ENCODE results near the gene ISYNA1.

Gene ISYNA1

GRCh38 chr19:18435178-18435841 is 2.6 kb downstream of the ISYNA1 start:
- in situ Hi-C loops (cut with MboI; ENCODE audit: low pct_unique_long_range_greater_than_20kb, low sequenced_read_pairs): no loop called here

GRCh38 chr19:18434411-18435175 is 3.3 kb downstream of the ISYNA1 start:
- in situ Hi-C loops (cut with MboI; ENCODE audit: low pct_unique_long_range_greater_than_20kb, low sequenced_read_pairs): no loop called here
- DNase-seq: no peak

More at GRCh38 chr19:18435178-18435841, 2.6 kb downstream of the ISYNA1 start:
- no peak for DNase-seq

- DNase-seq: no peak
- in situ Hi-C loops (cut with MboI; ENCODE audit: low pct_unique_long_range_greater_than_20kb, low sequenced_read_pairs): no loop called here
Observed at GRCh38 chr19:18433735-18434398, 4.1 kb downstream of the ISYNA1 start.

- in situ Hi-C loops (cut with MboI; ENCODE audit: low pct_unique_long_range_greater_than_20kb, low sequenced_read_pairs): no loop called here
- DNase-seq: no peak
Observed at GRCh38 chr19:18433015-18433691, 4.8 kb downstream of the ISYNA1 start.

GRCh38 chr19:18432275-18433014 is 5.5 kb downstream of the ISYNA1 start:
- DNase-seq: no peak
- in situ Hi-C loops (cut with MboI; ENCODE audit: low pct_unique_long_range_greater_than_20kb, low sequenced_read_pairs): no loop called here

GRCh38 chr19:18431351-18432197 is 6.4 kb downstream of the ISYNA1 start:
- DNase-seq: no peak
- in situ Hi-C loops (cut with MboI; ENCODE audit: low pct_unique_long_range_greater_than_20kb, low sequenced_read_pairs): no loop called here

GRCh38 chr19:18430417-18431144 is 7.4 kb downstream of the ISYNA1 start:
- no peak for DNase-seq
- in situ Hi-C loops (cut with MboI; ENCODE audit: low pct_unique_long_range_greater_than_20kb, low sequenced_read_pairs): no loop called here

- in situ Hi-C loops (cut with MboI; ENCODE audit: low pct_unique_long_range_greater_than_20kb, low sequenced_read_pairs): no loop called here
- no peak for DNase-seq
Observed at GRCh38 chr19:18429717-18430416, 8.1 kb downstream of the ISYNA1 start.

GRCh38 chr19:18428787-18429674 is 8.9 kb downstream of the ISYNA1 start:
- in situ Hi-C loops (cut with MboI; ENCODE audit: low pct_unique_long_range_greater_than_20kb, low sequenced_read_pairs): no loop called here
- DNase-seq: no peak

GRCh38 chr19:18428173-18428786 is 9.7 kb downstream of the ISYNA1 start:
- in situ Hi-C loops (cut with MboI; ENCODE audit: low pct_unique_long_range_greater_than_20kb, low sequenced_read_pairs): no loop called here
- DNase-seq: no peak

- in situ Hi-C loops (cut with MboI; ENCODE audit: low pct_unique_long_range_greater_than_20kb, low sequenced_read_pairs): no loop called here
- no peak for DNase-seq
Observed at GRCh38 chr19:18427743-18428113, 10.2 kb downstream of the ISYNA1 start.

- in situ Hi-C loops (cut with MboI; ENCODE audit: low pct_unique_long_range_greater_than_20kb, low sequenced_read_pairs): no loop called here
- no peak for DNase-seq
Observed at GRCh38 chr19:18427080-18427742, 10.7 kb downstream of the ISYNA1 start.

- in situ Hi-C loops (cut with MboI; ENCODE audit: low pct_unique_long_range_greater_than_20kb, low sequenced_read_pairs): no loop called here
Observed at GRCh38 chr19:18426416-18426767, 11.5 kb downstream of the ISYNA1 start.

GRCh38 chr19:18425515-18426415 is 12.2 kb downstream of the ISYNA1 start:
- DNase-seq: no peak
- in situ Hi-C loops (cut with MboI; ENCODE audit: low pct_unique_long_range_greater_than_20kb, low sequenced_read_pairs): no loop called here

More at GRCh38 chr19:18426416-18426767, 11.5 kb downstream of the ISYNA1 start:
- no peak for DNase-seq

Measured in KBM-7 (cell line).